ENCODE data around the gene PSMA6.

DNA sequence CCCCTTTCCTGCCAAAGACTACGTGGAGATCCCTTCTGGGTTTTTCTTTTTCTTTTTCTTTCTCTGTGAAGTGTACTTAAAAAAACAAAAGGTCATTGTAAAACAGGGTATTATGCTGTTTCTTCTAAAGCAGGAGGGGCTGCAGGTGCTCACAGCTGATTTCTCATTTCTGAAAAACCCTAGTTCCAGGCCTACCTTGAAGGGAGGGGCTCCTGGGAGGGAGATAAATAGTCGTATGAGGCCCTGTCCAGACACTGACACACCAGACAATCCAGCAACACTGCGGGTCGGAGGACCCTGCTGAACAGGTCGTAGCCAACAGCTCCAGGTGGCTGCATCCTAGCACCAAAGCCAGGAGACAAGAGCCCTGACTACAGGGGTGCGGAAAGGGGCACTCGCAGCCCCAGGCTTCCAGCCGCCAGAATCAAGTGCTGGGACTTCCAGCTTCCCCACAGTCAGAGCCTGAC lies 41.1 kb downstream of the PSMA6 start:
- no peak for TF ChIP-seq SMAD3 (CRISPR knock-in tag; IDR thresholded peaks at IDR 0.05; ENCODE audit: borderline replicate concordance)
- no peak for TF ChIP-seq TCF7 (CRISPR knock-in tag; IDR thresholded peaks at IDR 0.05; ENCODE audit: low read depth)
- no peak for TF ChIP-seq MXD4 (CRISPR knock-in tag; IDR thresholded peaks at IDR 0.05; ENCODE audit: borderline replicate concordance)
- TF ChIP-seq, protein P1, sequence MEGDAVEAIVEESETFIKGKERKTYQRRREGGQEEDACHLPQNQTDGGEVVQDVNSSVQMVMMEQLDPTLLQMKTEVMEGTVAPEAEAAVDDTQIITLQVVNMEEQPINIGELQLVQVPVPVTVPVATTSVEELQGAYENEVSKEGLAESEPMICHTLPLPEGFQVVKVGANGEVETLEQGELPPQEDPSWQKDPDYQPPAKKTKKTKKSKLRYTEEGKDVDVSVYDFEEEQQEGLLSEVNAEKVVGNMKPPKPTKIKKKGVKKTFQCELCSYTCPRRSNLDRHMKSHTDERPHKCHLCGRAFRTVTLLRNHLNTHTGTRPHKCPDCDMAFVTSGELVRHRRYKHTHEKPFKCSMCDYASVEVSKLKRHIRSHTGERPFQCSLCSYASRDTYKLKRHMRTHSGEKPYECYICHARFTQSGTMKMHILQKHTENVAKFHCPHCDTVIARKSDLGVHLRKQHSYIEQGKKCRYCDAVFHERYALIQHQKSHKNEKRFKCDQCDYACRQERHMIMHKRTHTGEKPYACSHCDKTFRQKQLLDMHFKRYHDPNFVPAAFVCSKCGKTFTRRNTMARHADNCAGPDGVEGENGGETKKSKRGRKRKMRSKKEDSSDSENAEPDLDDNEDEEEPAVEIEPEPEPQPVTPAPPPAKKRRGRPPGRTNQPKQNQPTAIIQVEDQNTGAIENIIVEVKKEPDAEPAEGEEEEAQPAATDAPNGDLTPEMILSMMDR (IDR thresholded peaks at IDR 0.05): no peak
